ENCODE measurements around the gene PCK1. TPM values are rescaled to one million over a fixed set of nuclear protein-coding genes. Genes with fewer than 3 reads are reported as not detected.

PCK1 gene
- total and polyA plus RNA-seq, 2 donors from 2014 or later, result 29.7 to 551 TPM

DNA sequence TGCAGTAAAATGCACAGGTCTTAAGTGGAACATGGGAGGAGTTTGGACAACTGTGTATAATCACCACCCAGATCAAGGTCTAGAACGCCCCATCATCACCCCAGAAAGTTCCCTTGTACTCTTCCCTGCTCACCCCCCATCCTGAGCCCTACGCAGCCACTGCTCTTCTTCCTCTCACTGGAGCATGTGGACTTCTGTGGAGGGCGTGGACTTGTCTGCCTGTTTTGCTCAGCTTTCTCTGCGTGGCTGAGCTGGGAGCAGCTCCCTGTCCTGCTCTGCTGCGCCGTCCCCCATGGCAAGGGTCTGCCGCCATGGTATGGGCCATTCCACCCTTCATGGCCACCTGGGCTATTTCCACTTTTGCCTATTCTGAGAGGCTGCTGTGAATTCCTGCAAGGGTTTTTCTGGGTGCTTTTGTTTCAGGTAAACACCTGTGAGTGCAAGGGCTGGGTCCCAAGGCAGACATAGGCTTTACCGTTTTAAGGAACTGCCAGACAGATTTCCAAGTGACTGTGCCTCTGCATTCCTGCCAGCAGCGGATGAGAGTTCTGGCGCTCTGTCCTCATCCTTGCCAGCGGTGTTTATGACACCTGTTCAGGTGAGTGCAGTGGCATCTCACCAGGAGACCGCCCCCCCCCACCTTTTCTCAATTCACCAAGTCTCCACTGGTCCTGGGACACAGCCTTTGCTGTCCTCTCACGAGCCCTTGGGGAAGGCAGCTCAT lies 19.7 kb downstream of the PCK1 start:
- intact Hi-C loops (cut with DNase I), result no loop called here
- H3K27me3 ChIP-seq (ENCODE audit: control insufficient read depth, insufficient read depth, low read length), result no peaks in the 10 kb centered on the region
- TF ChIP-seq, protein P1, sequence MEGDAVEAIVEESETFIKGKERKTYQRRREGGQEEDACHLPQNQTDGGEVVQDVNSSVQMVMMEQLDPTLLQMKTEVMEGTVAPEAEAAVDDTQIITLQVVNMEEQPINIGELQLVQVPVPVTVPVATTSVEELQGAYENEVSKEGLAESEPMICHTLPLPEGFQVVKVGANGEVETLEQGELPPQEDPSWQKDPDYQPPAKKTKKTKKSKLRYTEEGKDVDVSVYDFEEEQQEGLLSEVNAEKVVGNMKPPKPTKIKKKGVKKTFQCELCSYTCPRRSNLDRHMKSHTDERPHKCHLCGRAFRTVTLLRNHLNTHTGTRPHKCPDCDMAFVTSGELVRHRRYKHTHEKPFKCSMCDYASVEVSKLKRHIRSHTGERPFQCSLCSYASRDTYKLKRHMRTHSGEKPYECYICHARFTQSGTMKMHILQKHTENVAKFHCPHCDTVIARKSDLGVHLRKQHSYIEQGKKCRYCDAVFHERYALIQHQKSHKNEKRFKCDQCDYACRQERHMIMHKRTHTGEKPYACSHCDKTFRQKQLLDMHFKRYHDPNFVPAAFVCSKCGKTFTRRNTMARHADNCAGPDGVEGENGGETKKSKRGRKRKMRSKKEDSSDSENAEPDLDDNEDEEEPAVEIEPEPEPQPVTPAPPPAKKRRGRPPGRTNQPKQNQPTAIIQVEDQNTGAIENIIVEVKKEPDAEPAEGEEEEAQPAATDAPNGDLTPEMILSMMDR (IDR thresholded peaks at IDR 0.05; ENCODE audit: borderline replicate concordance, extremely low read depth, insufficient read depth), result no peak

DNA sequence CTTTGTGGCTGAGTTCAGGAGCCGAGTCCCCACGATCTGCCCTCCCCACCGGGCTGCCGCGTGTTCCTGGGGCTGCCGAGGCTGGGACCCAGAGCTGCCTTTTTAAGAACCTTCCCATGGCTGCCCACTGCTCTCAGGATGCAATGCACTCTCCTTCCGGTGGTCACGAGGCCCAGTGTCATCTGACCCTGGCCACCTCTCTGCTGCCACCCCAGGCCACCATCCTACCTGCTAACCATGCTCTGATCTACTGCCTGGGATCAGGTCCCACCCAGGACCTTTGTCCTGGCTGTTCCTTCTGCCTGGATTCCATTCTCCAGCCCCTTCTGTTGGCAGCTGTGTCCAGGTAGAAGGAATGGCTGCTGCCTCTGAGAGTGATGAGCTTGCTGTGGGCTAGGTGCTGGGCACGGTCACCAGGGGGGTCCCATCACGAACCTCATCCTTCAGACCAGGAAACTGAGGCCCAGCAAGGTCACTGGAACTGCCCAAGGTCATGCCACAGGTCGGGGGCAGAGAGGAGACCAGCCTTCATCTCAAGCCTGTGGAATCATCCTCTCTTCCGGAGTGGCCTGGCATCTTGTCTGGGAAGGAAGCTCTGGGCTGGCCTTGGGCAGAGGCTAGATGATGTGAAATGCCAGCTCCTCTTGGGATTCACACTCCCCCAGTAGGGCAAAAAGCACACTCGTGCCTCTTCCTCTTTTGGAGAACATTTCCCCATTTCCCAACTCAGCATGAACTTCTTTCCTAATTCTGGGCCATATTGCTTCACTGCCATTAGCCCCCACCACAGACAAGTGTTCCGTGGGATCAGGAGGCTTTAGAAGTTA lies 20.5 kb downstream of the PCK1 start:
- Histone ChIP-seq H3K27me3 (ENCODE audit: control insufficient read depth, insufficient read depth, low read length) (no peaks in the 10 kb centered on the region), H3K36me3 (ENCODE audit: control insufficient read depth in 2 of 3, insufficient read depth in 3 of 3, low read length in 3 of 3) (no peaks in the 10 kb centered on the region), H3K27ac (ENCODE audit: low read depth in 2 of 2, low read length in 2 of 2) (peak overlapping the region; percentile 94 to 97), H3K9me3 (ENCODE audit: control insufficient read depth in 2 of 3, insufficient read depth in 1 of 3, low read length in 3 of 3) (no peaks in the 10 kb centered on the region), H3K4me3 (ENCODE audit: low read length in 3 of 3) (peak overlapping the region in 2 of 3 donors; percentile 15 to 21), H3K9ac (ENCODE audit: low read length in 3 of 3) (peak overlapping the region in 1 of 3 donors; percentile 78), H3K4me1 (ENCODE audit: control insufficient read depth in 2 of 3, insufficient read depth in 2 of 3, low read depth in 1 of 3, low read length in 3 of 3) (peaks cover 0 to 60% (median 56%) of the 10 kb centered on the region in 3 donors)
- TF ChIP-seq, protein P1 (IDR thresholded peaks at IDR 0.05; ENCODE audit: borderline replicate concordance, extremely low read depth, insufficient read depth), result no peak
- intact Hi-C loops (cut with DNase I), result no loop called here
- no peak for FAIRE-seq
- DNase-seq, result no peak

More for the DNA sequence above, 19.7 kb downstream of the PCK1 start:
- H3K4me1 ChIP-seq (ENCODE audit: control insufficient read depth in 2 of 3, insufficient read depth in 2 of 3, low read depth in 1 of 3, low read length in 3 of 3), result peaks cover 0 to 53% (median 51%) of the 10 kb centered on the region in 3 donors
- peak overlapping the region in 2 of 3 donors; percentile 5 to 78 for H3K9ac ChIP-seq (ENCODE audit: low read length in 3 of 3)
- H3K9me3 ChIP-seq (ENCODE audit: control insufficient read depth in 2 of 3, insufficient read depth in 1 of 3, low read length in 3 of 3), result no peaks in the 10 kb centered on the region
- DNase-seq (no peak), FAIRE-seq (no peak)
- peak overlapping the region; percentile 94 to 97 for H3K27ac ChIP-seq (ENCODE audit: low read depth in 2 of 2, low read length in 2 of 2)
- H3K4me3 ChIP-seq (ENCODE audit: low read length in 3 of 3), result peak overlapping the region in 2 of 3 donors; percentile 18 to 33
- no peaks in the 10 kb centered on the region for H3K36me3 ChIP-seq (ENCODE audit: control insufficient read depth in 2 of 3, insufficient read depth in 3 of 3, low read length in 3 of 3)

DNA sequence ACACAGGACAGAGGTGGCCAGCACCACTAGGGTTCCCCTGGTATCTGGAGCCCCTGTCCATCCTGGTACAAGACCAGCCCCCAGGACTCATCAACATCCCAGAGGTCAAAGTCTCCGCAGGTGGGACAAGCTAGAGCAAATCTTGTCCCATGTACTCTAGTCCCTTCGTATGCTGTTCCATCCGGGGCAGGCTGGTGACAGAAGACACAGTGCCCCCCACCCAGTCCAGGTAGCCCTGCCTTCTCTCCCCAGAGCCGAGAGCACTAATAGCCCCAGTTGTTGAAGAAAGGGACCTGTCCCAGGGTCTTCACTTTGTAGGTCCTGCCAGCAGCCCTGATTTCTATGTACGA lies 21.1 kb downstream of the PCK1 start:
- TF ChIP-seq, protein P1 (IDR thresholded peaks at IDR 0.05; ENCODE audit: borderline replicate concordance, extremely low read depth, insufficient read depth), result no peak
- intact Hi-C loops (cut with DNase I), result no loop called here

More for the DNA sequence above, 21.1 kb downstream of the PCK1 start:
- FAIRE-seq (no peak), DNase-seq (no peak)
- Histone ChIP-seq H3K27ac (ENCODE audit: low read depth in 2 of 2, low read length in 2 of 2) (peak overlapping the region; percentile 94 to 97), H3K27me3 (ENCODE audit: control insufficient read depth, insufficient read depth, low read length) (no peaks in the 10 kb centered on the region), H3K4me3 (ENCODE audit: low read length in 3 of 3) (peak overlapping the region in 2 of 3 donors; percentile 15 to 21), H3K9me3 (ENCODE audit: control insufficient read depth in 2 of 3, insufficient read depth in 1 of 3, low read length in 3 of 3) (no peaks in the 10 kb centered on the region), H3K9ac (ENCODE audit: low read length in 3 of 3) (peak overlapping the region in 1 of 3 donors; percentile 78), H3K4me1 (ENCODE audit: control insufficient read depth in 2 of 3, insufficient read depth in 2 of 3, low read depth in 1 of 3, low read length in 3 of 3) (peaks cover 0 to 65% (median 59%) of the 10 kb centered on the region in 3 donors), H3K36me3 (ENCODE audit: control insufficient read depth in 2 of 3, insufficient read depth in 3 of 3, low read length in 3 of 3) (no peaks in the 10 kb centered on the region)

Data from kidney (tissue), 14 donors.